HCT116 (cell line): ENCODE measurements around the gene MRPL21. TPM values are rescaled to one million over a fixed set of nuclear protein-coding genes. Genes with fewer than 3 reads are reported as not detected.

ENCODE experiments used
- ATAC-seq: fragments of 200-7000 bp; cut with Tn5 transposase; 2 replicates; pipeline ENCODE4 v1.9.1; 2020; ENCODE audit warnings: mild to moderate bottlenecking, moderate library complexity
- BruUV-seq: library from RNA; stranded (reverse); fragments of 400-500 nt; replicated peaks from 2 replicates; lab custom pipeline; 2021; lab: Mats Ljungman, UMichigan
- CTCF ChIA-PET: fragments of 300-600 bp; sonication (Branson Sonifier 250); formaldehyde crosslinking; loops from one replicate; lab custom pipeline; 2021; ENCODE audit warnings: antibody characterized with exemption; lab: Charles Lee
- POLR2A ChIA-PET: fragments of 300-600, 350-600 bp; sonication (Branson Sonifier 250); formaldehyde crosslinking; loops from one replicate; lab custom pipeline; 2021; ENCODE audit warnings: antibody characterized with exemption; lab: Charles Lee
- RAD21 ChIA-PET, 2 experiments: fragments of 300-600 bp; sonication (Branson Sonifier 250); formaldehyde crosslinking; loops; one replicate each; lab custom pipeline; 2023; ENCODE audit warnings: low total read pairs in 2 of 2; ENCODE audit not compliant: uncharacterized antibody in 2 of 2, unreplicated experiment in 2 of 2, low non-redundant PET in 1 of 2; lab: Charles Lee
- DNase-seq: peaks from one replicate; pipeline ENCODE4 v3.0.0-alpha.2; 2010; ENCODE audit warnings: low read depth, low spot score
- H2AFZ ChIP-seq: fragments of 200-600 bp; shearing (Covaris generic), sonication (generic); 2 replicates; pipeline ENCODE4 v1.6.1; 2017; ENCODE audit warnings: low read depth, mixed run types, mixed read lengths, antibody characterized with exemption, low read length; ENCODE audit not compliant: poor library complexity, severe bottlenecking
- H3K27ac ChIP-seq: 2 replicates; pipeline ENCODE4 v1.5.1; 2012; ENCODE audit warnings: low read depth, low read length
- H3K27me3 ChIP-seq: fragments of 200-600 bp; sonication (generic); 2 replicates; pipeline ENCODE4 v1.6.1; 2016; ENCODE audit warnings: mixed run types, low read length, mixed read lengths; ENCODE audit not compliant: insufficient read depth
- H3K36me3 ChIP-seq, 2 experiments: fragments of 200-500 bp in 1 of 2; fragments of 200-600 bp in 1 of 2; sonication (Bioruptor generic) in 1 of 2; sonication (generic) in 1 of 2; 2 replicates each; pipeline versions ENCODE4 v1.5.1 to v1.6.1; 2014 to 2016; ENCODE audit warnings: low read length in 2 of 2, inconsistent platforms in 1 of 2, mixed read lengths in 1 of 2, mixed run types in 1 of 2; ENCODE audit not compliant: insufficient read depth in 2 of 2, control insufficient read depth in 1 of 2
- H3K4me1 ChIP-seq, 2 experiments: fragments of 200-600 bp in 1 of 2; sonication (generic) in 1 of 2; 2 replicates each; pipeline versions ENCODE4 v1.5.1 to v1.6.1; 2012 to 2017; ENCODE audit warnings: low read length in 2 of 2, inconsistent platforms in 1 of 2, mild to moderate bottlenecking in 1 of 2, mixed read lengths in 1 of 2, mixed run types in 1 of 2, moderate library complexity in 1 of 2; ENCODE audit not compliant: insufficient read depth in 2 of 2, control insufficient read depth in 1 of 2
- H3K4me2 ChIP-seq: fragments of 200-600 bp; sonication (generic); 2 replicates; pipeline ENCODE4 v1.6.1; 2017; ENCODE audit warnings: mixed run types, low read length, mixed read lengths
- H3K4me3 ChIP-seq, 2 experiments: fragments of 200-600 bp in 1 of 2; sonication (generic) in 1 of 2; replicated peaks in 1 of 2; 2 replicates each; pipeline ENCODE4 v1.5.1; 2011 to 2016; ENCODE audit warnings: low read length in 2 of 2, control low read depth in 1 of 2, low read depth in 1 of 2, mild to moderate bottlenecking in 1 of 2, mixed read lengths in 1 of 2, mixed run types in 1 of 2
- H3K79me2 ChIP-seq: fragments of 200-600 bp; sonication (generic); 2 replicates; pipeline ENCODE4 v1.6.1; 2017; ENCODE audit warnings: mild to moderate bottlenecking, mixed run types, low read length, moderate library complexity, mixed read lengths; ENCODE audit not compliant: insufficient read depth
- H3K9ac ChIP-seq: fragments of 200-600 bp; sonication (generic); 2 replicates; pipeline ENCODE4 v1.6.1; 2016; ENCODE audit warnings: low read length, mixed read lengths
- H3K9me2 ChIP-seq: fragments of 200-600 bp; sonication (generic), shearing (Covaris generic); 2 replicates; pipeline ENCODE4 v1.6.1; 2017; ENCODE audit warnings: mixed run types, mild to moderate bottlenecking, moderate library complexity; ENCODE audit not compliant: insufficient read depth
- H3K9me3 ChIP-seq, 2 experiments: fragments of 200-500 bp in 1 of 2; fragments of 200-600 bp in 1 of 2; sonication (Bioruptor generic) in 1 of 2; sonication (generic) in 1 of 2; 2 replicates each; pipeline ENCODE4 v1.6.1; 2014 to 2017; ENCODE audit warnings: low read length in 2 of 2, mixed read lengths in 2 of 2, inconsistent platforms in 1 of 2, low read depth in 1 of 2, mild to moderate bottlenecking in 1 of 2, mixed run types in 1 of 2, moderate library complexity in 1 of 2; ENCODE audit not compliant: control insufficient read depth in 1 of 2, insufficient read depth in 1 of 2
- H4K20me1 ChIP-seq: fragments of 200-600 bp; sonication (generic), shearing (Covaris generic); 2 replicates; pipeline ENCODE4 v1.6.1; 2017; ENCODE audit warnings: mixed run types, mild to moderate bottlenecking, moderate library complexity; ENCODE audit not compliant: insufficient read depth
- CBX3 ChIP-seq: IDR thresholded peaks from 2 replicates; pipeline ENCODE4 v1.6.1; 2012; ENCODE audit warnings: low read depth
- CEBPB ChIP-seq: IDR thresholded peaks from 2 replicates; pipeline ENCODE4 v1.6.1; 2012; ENCODE audit warnings: low read depth
- EGR1 ChIP-seq: IDR thresholded peaks from 2 replicates; pipeline ENCODE4 v1.6.1; 2012; ENCODE audit warnings: low read depth
- ELF1 ChIP-seq: IDR thresholded peaks from 2 replicates; pipeline ENCODE4 v1.6.1; 2012; ENCODE audit warnings: low read depth, borderline replicate concordance
- EZH2phosphoT487 ChIP-seq: fragments of 200-600 bp; IDR thresholded peaks from 2 replicates; pipeline ENCODE4 v1.6.1; 2018; ENCODE audit warnings: antibody characterized with exemption, borderline replicate concordance
- FOSL1 ChIP-seq: IDR thresholded peaks from 2 replicates; pipeline ENCODE4 v1.6.1; 2012; ENCODE audit warnings: low read depth
- POLR2A ChIP-seq: IDR thresholded peaks from 2 replicates; pipeline ENCODE4 v1.7.0; 2011; ENCODE audit warnings: borderline replicate concordance; ENCODE audit not compliant: insufficient read depth, insufficient read length; ENCODE audit errors: extremely low read depth
- RAD21 ChIP-seq: IDR thresholded peaks from 2 replicates; pipeline ENCODE4 v1.6.1; 2012; ENCODE audit warnings: low read depth, mild to moderate bottlenecking
- SIN3A ChIP-seq: IDR thresholded peaks from 2 replicates; pipeline ENCODE4 v1.6.1; 2012; ENCODE audit warnings: low read depth
- SP1 ChIP-seq: IDR thresholded peaks from 2 replicates; pipeline ENCODE4 v1.6.1; 2012; ENCODE audit warnings: low read depth
- SRF ChIP-seq: IDR thresholded peaks from 2 replicates; pipeline ENCODE4 v1.6.1; 2012; ENCODE audit warnings: low read depth
- ZFX ChIP-seq: fragments of 450-650 bp; IDR thresholded peaks from 2 replicates; pipeline ENCODE4 v1.6.1; 2017
- intact Hi-C: fragments of 100-400 bp; cut with micrococcal nuclease; formaldehyde crosslinking; loops from 2 replicates; pipeline ENCODE4 v1.10.0; 2022
- total RNA-seq: library from RNA; stranded (reverse); gene quantifications from one replicate; pipeline ENCODE4 v1.2.1, GENCODE V29; 2021; ENCODE audit not compliant: unreplicated experiment
- TF ChIP-seq, protein P1 (sequence below), 3 experiments: fragments of 200-600 bp in 1 of 3; sonication (generic) in 1 of 3; IDR thresholded peaks in 2 of 3; conservative IDR thresholded peaks in 1 of 3; 2 replicates each; pipeline ENCODE4 v1.5.1; 2012 to 2017; ENCODE audit warnings: low read depth in 2 of 3, low read length in 2 of 3, antibody characterized with exemption in 1 of 3, borderline replicate concordance in 1 of 3, control low read depth in 1 of 3, mild to moderate bottlenecking in 1 of 3, mixed read lengths in 1 of 3, mixed run types in 1 of 3, moderate library complexity in 1 of 3; ENCODE audit not compliant: insufficient read depth in 1 of 3
- TF ChIP-seq, protein P2 (sequence below): IDR thresholded peaks from 2 replicates; pipeline ENCODE4 v1.6.1; 2012
- TF ChIP-seq, protein P3 (sequence below): IDR thresholded peaks from 2 replicates; pipeline ENCODE4 v1.6.1; 2011; ENCODE audit warnings: mild to moderate bottlenecking, low read length, moderate library complexity; ENCODE audit not compliant: insufficient replicate concordance; ENCODE audit errors: extremely low read depth

Gene MRPL21
- total RNA-seq, 1 experiment from 2014 or later = 90.2 TPM

DNA sequence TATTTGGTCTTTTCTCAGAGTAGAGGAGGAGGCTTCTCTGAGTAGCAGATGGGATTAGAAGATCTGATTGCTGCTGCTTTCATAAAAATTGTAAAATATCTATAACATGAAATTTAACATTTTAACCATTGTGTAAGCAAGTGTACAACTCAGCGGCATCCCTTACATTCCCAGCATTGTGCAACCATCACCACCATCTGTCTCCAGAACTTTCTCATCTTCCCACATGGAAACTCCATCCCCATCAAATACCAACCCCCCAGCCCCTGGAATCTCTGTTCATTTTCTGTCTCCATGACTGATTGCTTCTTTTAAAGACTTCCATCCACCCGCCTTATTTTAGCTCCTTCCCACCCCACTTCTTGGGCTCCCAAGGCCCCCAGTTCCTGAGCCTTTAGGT, 44.9 kb upstream of the MRPL21 start:
- BruUV-seq = no TSS peak
- no peaks in the 10 kb centered on the region for H3K79me2 ChIP-seq
- H3K9me2 ChIP-seq = no peaks in the 10 kb centered on the region
- RAD21 ChIA-PET = no interaction called here
- no peak for ATAC-seq
- no peak for TF ChIP-seq FOSL1
- no peak for TF ChIP-seq CBX3
- TF ChIP-seq ZFX = no peak
- TF ChIP-seq ELF1 = no peak
- TF ChIP-seq, protein P1, sequence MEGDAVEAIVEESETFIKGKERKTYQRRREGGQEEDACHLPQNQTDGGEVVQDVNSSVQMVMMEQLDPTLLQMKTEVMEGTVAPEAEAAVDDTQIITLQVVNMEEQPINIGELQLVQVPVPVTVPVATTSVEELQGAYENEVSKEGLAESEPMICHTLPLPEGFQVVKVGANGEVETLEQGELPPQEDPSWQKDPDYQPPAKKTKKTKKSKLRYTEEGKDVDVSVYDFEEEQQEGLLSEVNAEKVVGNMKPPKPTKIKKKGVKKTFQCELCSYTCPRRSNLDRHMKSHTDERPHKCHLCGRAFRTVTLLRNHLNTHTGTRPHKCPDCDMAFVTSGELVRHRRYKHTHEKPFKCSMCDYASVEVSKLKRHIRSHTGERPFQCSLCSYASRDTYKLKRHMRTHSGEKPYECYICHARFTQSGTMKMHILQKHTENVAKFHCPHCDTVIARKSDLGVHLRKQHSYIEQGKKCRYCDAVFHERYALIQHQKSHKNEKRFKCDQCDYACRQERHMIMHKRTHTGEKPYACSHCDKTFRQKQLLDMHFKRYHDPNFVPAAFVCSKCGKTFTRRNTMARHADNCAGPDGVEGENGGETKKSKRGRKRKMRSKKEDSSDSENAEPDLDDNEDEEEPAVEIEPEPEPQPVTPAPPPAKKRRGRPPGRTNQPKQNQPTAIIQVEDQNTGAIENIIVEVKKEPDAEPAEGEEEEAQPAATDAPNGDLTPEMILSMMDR (IDR thresholded peaks at IDR 0.05 in 2 of 3, conservative IDR thresholded peaks at IDR 0.05 in 1 of 3; ENCODE audit: borderline replicate concordance in 1 of 3, insufficient read depth in 1 of 3, low read depth in 2 of 3, low read length in 2 of 3) = no peak
- no peak for TF ChIP-seq EGR1
- no peak for TF ChIP-seq SRF
- no peak for TF ChIP-seq CEBPB
- TF ChIP-seq POLR2A = no peak
- TF ChIP-seq, all 23 proteins: peak for 0
- Histone ChIP-seq H3K36me3 (no peaks in the 10 kb centered on the region), H3K4me1 (no peaks in the 10 kb centered on the region), H3K27me3 (no peaks in the 10 kb centered on the region), H3K9ac (no peak overlapping the region), H4K20me1 (no peaks in the 10 kb centered on the region), H2AFZ (no peak overlapping the region), H3K4me2 (no peak overlapping the region), H3K9me3 (no peaks in the 10 kb centered on the region), H3K27ac (no peak overlapping the region), H3K4me3 (no peak overlapping the region)
- ChIA-PET POLR2A (no interaction called here), CTCF (no interaction called here)
- intact Hi-C loops = no loop called here
- DNase-seq = no peak

DNA sequence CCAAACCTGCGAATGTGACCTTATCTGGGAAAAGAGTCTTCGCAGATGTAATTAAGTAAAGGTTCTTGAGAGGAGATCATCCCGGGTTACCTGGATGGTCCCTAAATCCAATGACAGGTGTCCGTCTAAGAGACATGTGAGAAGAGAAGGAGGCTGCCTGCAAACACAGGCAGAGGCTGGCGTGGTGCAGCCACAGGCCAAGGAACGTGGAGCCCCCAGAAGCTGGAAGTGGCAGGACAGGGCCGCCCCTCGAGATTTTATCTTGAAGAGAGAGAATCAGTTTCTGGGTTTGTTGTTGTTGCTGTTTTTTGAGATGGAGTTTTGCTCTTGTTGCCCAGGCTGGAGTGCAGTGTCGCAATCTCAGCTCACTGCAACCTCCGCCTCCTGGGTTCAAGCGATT, 43.5 kb upstream of the MRPL21 start:
- Histone ChIP-seq H3K79me2 (no peaks in the 10 kb centered on the region), H3K9me3 (no peaks in the 10 kb centered on the region), H3K4me1 (no peaks in the 10 kb centered on the region), H3K27ac (no peak overlapping the region), H3K9me2 (no peaks in the 10 kb centered on the region), H3K9ac (no peak overlapping the region), H3K4me2 (no peak overlapping the region), H3K27me3 (no peaks in the 10 kb centered on the region), H3K4me3 (no peak overlapping the region), H3K36me3 (no peaks in the 10 kb centered on the region), H4K20me1 (no peaks in the 10 kb centered on the region), H2AFZ (no peak overlapping the region)
- POLR2A ChIA-PET = no interaction called here
- intact Hi-C loops = no loop called here
- BruUV-seq = no TSS peak
- RAD21 ChIA-PET = no interaction called here
- CTCF ChIA-PET = no interaction called here
- ATAC-seq (no peak), DNase-seq (no peak)
- TF ChIP-seq, protein P2, sequence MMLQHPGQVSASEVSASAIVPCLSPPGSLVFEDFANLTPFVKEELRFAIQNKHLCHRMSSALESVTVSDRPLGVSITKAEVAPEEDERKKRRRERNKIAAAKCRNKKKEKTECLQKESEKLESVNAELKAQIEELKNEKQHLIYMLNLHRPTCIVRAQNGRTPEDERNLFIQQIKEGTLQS = no peak
- TF ChIP-seq SP1 (no peak), EZH2phosphoT487 (no peak), FOSL1 (no peak), CEBPB (no peak), RAD21 (no peak), ELF1 (no peak), SIN3A (no peak), EGR1 (no peak)
- TF ChIP-seq, protein P3, sequence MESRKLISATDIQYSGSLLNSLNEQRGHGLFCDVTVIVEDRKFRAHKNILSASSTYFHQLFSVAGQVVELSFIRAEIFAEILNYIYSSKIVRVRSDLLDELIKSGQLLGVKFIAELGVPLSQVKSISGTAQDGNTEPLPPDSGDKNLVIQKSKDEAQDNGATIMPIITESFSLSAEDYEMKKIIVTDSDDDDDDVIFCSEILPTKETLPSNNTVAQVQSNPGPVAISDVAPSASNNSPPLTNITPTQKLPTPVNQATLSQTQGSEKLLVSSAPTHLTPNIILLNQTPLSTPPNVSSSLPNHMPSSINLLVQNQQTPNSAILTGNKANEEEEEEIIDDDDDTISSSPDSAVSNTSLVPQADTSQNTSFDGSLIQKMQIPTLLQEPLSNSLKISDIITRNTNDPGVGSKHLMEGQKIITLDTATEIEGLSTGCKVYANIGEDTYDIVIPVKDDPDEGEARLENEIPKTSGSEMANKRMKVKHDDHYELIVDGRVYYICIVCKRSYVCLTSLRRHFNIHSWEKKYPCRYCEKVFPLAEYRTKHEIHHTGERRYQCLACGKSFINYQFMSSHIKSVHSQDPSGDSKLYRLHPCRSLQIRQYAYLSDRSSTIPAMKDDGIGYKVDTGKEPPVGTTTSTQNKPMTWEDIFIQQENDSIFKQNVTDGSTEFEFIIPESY = no peak
- TF ChIP-seq, protein P1 (IDR thresholded peaks at IDR 0.05 in 2 of 3, conservative IDR thresholded peaks at IDR 0.05 in 1 of 3; ENCODE audit: borderline replicate concordance in 1 of 3, insufficient read depth in 1 of 3, low read depth in 2 of 3, low read length in 2 of 3) = no peak
